HUES48 (cell line): ENCODE data around the gene MMP21.

Source experiments
- H3K27ac ChIP-seq: one replicate; pipeline ENCODE4 v1.7.0; 2013; ENCODE audit warnings: low read depth, low read length, inconsistent platforms
- H3K27me3 ChIP-seq: 2 replicates; pipeline ENCODE4 v1.6.1; 2013; ENCODE audit warnings: mild to moderate bottlenecking, low read length; ENCODE audit not compliant: control insufficient read depth, insufficient read depth
- H3K36me3 ChIP-seq: 2 replicates; pipeline ENCODE4 v1.6.1; 2013; ENCODE audit warnings: low read length; ENCODE audit not compliant: control insufficient read depth, insufficient read depth
- H3K4me1 ChIP-seq: 2 replicates; pipeline ENCODE4 v1.6.1; 2013; ENCODE audit warnings: mild to moderate bottlenecking, low read length; ENCODE audit not compliant: control insufficient read depth, insufficient read depth
- H3K4me3 ChIP-seq: 2 replicates; pipeline ENCODE4 v1.5.1; 2013; ENCODE audit warnings: mild to moderate bottlenecking, low read depth, low read length
- H3K9ac ChIP-seq: 2 replicates; pipeline ENCODE4 v1.6.1; 2013; ENCODE audit warnings: mild to moderate bottlenecking, low read depth, low read length, moderate library complexity
- H3K9me3 ChIP-seq: 2 replicates; pipeline ENCODE4 v1.6.1; 2013; ENCODE audit warnings: low read length; ENCODE audit not compliant: control insufficient read depth, insufficient read depth

The MMP21 gene

DNA sequence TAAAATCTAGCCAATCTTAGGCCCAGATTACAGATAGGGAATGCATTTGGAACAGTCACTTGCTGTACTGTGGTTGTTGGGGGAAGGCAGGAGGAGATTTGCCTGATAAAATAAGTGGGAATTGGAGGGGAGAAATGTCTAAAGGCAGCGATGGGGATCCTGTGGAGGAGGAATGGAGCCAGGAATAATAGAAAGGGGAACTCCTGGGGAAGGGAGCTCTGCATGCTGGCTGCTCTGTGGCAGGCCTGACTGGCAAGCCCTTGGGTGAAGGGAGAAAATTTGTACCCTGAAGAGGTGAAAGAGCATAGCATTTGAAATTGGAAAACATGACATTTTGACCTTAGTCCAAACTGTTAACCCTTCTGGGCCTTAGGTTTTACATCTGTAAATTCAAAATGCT is 13.7 kb downstream of the MMP21 start:
- peaks cover 7% of the 10 kb centered on the region for H3K4me1 ChIP-seq
- H3K27ac ChIP-seq, result peak overlapping the region; percentile 58
- H3K27me3 ChIP-seq, result no peaks in the 10 kb centered on the region
- H3K4me3 ChIP-seq, result no peak overlapping the region
- H3K36me3 ChIP-seq, result peaks cover 82% of the 10 kb centered on the region
- no peaks in the 10 kb centered on the region for H3K9me3 ChIP-seq
- H3K9ac ChIP-seq, result no peak overlapping the region

DNA sequence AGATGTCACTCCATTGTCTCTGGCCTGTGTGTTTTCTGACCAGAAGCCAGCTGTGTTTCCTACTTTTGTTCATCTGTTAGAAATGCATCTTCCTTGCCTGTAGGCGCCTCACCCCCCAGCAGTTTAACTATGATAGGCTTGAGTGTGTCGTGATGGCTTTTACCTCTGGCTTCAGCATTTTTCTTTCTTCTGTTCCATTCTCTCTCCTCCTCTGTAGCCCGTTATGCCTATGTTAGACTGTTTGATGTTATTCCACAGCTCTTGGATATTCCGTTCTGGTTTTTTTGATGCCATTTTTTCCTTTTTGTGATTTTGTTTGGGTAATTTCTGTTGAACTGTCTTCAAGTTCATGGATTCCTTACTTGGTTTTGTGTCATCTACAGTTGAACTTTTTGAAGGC is 17.9 kb downstream of the MMP21 start:
- peaks cover 85% of the 10 kb centered on the region for H3K36me3 ChIP-seq
- H3K9ac ChIP-seq, result no peak overlapping the region
- no peaks in the 10 kb centered on the region for H3K27me3 ChIP-seq
- H3K4me1 ChIP-seq, result peaks cover 7% of the 10 kb centered on the region
- H3K4me3 ChIP-seq, result no peak overlapping the region
- no peaks in the 10 kb centered on the region for H3K9me3 ChIP-seq
- no peak overlapping the region for H3K27ac ChIP-seq

- H3K27ac ChIP-seq, result no peak overlapping the region
- no peaks in the 10 kb centered on the region for H3K27me3 ChIP-seq
- peaks cover 89% of the 10 kb centered on the region for H3K36me3 ChIP-seq
- H3K4me1 ChIP-seq, result no peaks in the 10 kb centered on the region; the same call in 1 of the 2 replicates
- no peak overlapping the region for H3K4me3 ChIP-seq
- H3K9me3 ChIP-seq, result no peaks in the 10 kb centered on the region
- H3K9ac ChIP-seq, result no peak overlapping the region
These were observed 18.7 kb downstream of the MMP21 start for GRCh38 chr10:125756853-125757487.

DNA sequence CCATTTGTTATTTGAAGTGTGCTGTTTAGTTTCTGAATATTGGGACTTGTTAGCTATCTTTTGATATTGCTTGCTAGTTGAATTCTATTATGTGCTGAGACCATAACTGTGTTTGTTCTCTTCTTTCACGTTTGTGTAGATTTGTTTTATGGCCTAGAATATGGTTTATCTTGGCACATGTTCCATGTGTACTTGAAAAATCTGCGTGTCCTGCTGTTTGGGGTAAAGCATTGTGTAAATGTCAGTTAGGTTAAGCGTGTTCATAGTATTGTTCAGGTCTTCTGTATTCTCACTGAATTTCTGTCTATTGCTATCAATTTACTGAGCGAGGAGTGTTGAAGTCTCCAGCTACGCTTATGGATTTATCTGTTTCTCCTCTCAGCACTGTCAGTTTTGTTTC is 19.4 kb downstream of the MMP21 start:
- Histone ChIP-seq H3K4me3 (no peak overlapping the region), H3K36me3 (peaks cover 94% of the 10 kb centered on the region)

DNA sequence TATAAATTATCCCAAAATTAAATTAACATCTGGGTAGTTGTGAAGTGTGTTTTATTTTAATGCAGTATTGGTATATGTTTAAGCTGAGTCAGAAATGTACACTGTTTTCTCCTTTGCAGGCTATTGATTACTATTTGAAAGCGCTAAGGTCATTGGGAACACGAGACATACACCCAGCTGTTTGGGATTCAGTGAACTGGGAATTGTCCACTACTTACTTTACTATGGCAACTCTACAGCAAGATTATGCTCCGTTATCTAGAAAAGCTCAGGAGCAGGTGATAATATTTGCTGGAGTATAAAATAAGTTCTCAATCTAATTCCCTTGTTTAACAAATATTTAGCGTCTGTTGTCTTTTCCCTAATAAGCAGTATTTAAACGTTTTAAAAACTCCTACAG is 28.2 kb downstream of the MMP21 start:
- Histone ChIP-seq H3K27ac (no peak overlapping the region), H3K9me3 (no peaks in the 10 kb centered on the region), H3K4me1 (no peaks in the 10 kb centered on the region), H3K4me3 (no peak overlapping the region), H3K27me3 (no peaks in the 10 kb centered on the region), H3K36me3 (peaks cover 99% of the 10 kb centered on the region), H3K9ac (no peak overlapping the region)

More for the DNA sequence above, 19.4 kb downstream of the MMP21 start:
- Histone ChIP-seq H3K9ac (no peak overlapping the region), H3K27me3 (no peaks in the 10 kb centered on the region), H3K4me1 (no peaks in the 10 kb centered on the region), H3K27ac (no peak overlapping the region), H3K9me3 (no peaks in the 10 kb centered on the region)

GRCh38 chr10:125744909-125745308 is 30.7 kb downstream of the MMP21 start:
- H3K36me3 ChIP-seq, result peaks cover 99% of the 10 kb centered on the region
- H3K4me3 ChIP-seq, result no peak overlapping the region
- no peaks in the 10 kb centered on the region for H3K4me1 ChIP-seq
- H3K9ac ChIP-seq, result no peak overlapping the region
- no peaks in the 10 kb centered on the region for H3K9me3 ChIP-seq
- no peaks in the 10 kb centered on the region for H3K27me3 ChIP-seq
- no peak overlapping the region for H3K27ac ChIP-seq

DNA sequence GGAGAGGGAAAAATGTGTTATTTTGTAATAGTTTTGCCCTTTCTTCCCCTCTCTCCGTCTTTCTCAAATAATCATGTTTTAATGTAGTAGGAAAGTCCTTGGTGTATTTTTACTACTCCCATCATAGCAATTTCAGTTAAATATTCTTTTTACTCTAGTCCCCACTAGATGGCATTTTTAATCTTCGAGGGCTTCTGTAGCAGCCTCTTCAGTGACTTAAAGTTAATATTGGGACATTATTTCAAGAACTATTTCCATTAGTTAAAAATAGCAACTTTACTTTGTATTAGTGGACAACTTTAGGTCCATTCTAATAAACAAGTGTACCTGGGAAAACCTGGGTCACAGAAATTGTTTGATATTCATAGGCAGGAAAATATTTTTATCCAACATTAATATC is 33.2 kb downstream of the MMP21 start:
- no peaks in the 10 kb centered on the region for H3K9me3 ChIP-seq
- H3K4me1 ChIP-seq, result no peaks in the 10 kb centered on the region
- peaks cover 99% of the 10 kb centered on the region for H3K36me3 ChIP-seq
- no peak overlapping the region for H3K27ac ChIP-seq
- no peak overlapping the region for H3K9ac ChIP-seq
- H3K27me3 ChIP-seq, result no peaks in the 10 kb centered on the region
- no peak overlapping the region for H3K4me3 ChIP-seq

GRCh38 chr10:125739994-125740679 is 35.5 kb downstream of the MMP21 start:
- Histone ChIP-seq H3K9me3 (no peaks in the 10 kb centered on the region), H3K27me3 (no peaks in the 10 kb centered on the region), H3K9ac (no peak overlapping the region), H3K4me3 (no peak overlapping the region), H3K4me1 (no peaks in the 10 kb centered on the region), H3K36me3 (peaks cover 99% of the 10 kb centered on the region), H3K27ac (no peak overlapping the region)

DNA sequence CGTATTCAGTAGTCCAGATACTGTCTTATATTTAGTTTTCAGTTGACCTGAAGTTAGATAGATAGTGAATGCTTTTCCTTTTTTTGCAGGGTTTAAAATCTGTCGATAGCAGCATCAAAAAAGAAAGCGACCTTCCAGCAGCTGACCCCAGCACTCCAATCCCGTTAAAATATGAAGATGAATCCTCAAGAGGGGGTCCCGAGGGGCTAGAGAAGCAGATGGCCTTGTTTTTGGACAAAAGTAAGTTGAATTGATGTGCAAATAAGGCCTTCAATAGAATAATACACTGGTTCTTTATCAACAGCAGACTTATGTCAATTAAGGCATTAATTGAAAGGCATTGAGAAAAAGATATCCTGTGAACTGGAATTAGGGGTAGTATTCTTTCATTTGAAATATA is 37.4 kb downstream of the MMP21 start:
- no peak overlapping the region for H3K27ac ChIP-seq
- H3K4me1 ChIP-seq, result no peaks in the 10 kb centered on the region
- no peak overlapping the region for H3K9ac ChIP-seq
- peaks cover 99% of the 10 kb centered on the region for H3K36me3 ChIP-seq
- H3K4me3 ChIP-seq, result no peak overlapping the region
- H3K9me3 ChIP-seq, result no peaks in the 10 kb centered on the region
- no peaks in the 10 kb centered on the region for H3K27me3 ChIP-seq

- no peaks in the 10 kb centered on the region for H3K9me3 ChIP-seq
- peaks cover 100% of the 10 kb centered on the region for H3K36me3 ChIP-seq
- H3K27ac ChIP-seq, result no peak overlapping the region
- H3K4me1 ChIP-seq, result no peaks in the 10 kb centered on the region
- H3K9ac ChIP-seq, result no peak overlapping the region
- no peaks in the 10 kb centered on the region for H3K27me3 ChIP-seq
- no peak overlapping the region for H3K4me3 ChIP-seq
These were observed 40.8 kb downstream of the MMP21 start for GRCh38 chr10:125734823-125735222.

- Histone ChIP-seq H3K4me1 (no peaks in the 10 kb centered on the region), H3K4me3 (no peak overlapping the region), H3K9me3 (no peaks in the 10 kb centered on the region), H3K27me3 (no peaks in the 10 kb centered on the region), H3K36me3 (peaks cover 100% of the 10 kb centered on the region), H3K27ac (no peak overlapping the region), H3K9ac (no peak overlapping the region)
These were observed 41.5 kb downstream of the MMP21 start for GRCh38 chr10:125734148-125734547.
